Heart left ventricle (tissue), 13 donors: ENCODE measurements around the gene NBPF1.
"Not testable (repeated sequence)": the region's sequence is repeated elsewhere in the genome, so short reads cannot be mapped to it uniquely, and the experiment has no call there.

Experiments
- CTCF ChIP-seq, 12 donors: fragments of 200-600 bp; sonication (generic) in 4 of 12; IDR thresholded peaks; one replicate each; pipeline versions ENCODE4 v1.5.0 to v1.8.0; 2018 to 2022; ENCODE audit warnings: antibody characterized with exemption in 12 of 12, mild to moderate bottlenecking in 5 of 12
- POLR2A ChIP-seq, 2 donors: fragments of 450-650 bp; IDR thresholded peaks; one replicate each; pipeline ENCODE4 v1.6.1; 2017; ENCODE audit warnings: antibody characterized with exemption in 2 of 2, mild to moderate bottlenecking in 2 of 2, moderate library complexity in 2 of 2
- donor health status: ischemic (EF 13 %, LVEDD 7.1; RV severe dilation, severe dysfunction).
- donor health status: DM: no; HTN: yes; CAD: no.
- donor health status: DM: no; HTN: no; CAD: no.
- donor health status: ischemic (EF 25% LVEDD 6.9; RV normal size, moderate dysfunction).
- donor health status: ischemic (EF 25% LVEDD 5.7; RV mildly dilated, moderate dysfunction).
- donor health status: ischemic (EF 35%, LVEDD 5.7; RV mildly dilated, moderate dysfunction).
- donor health status: nonischemic (EF 11% LVEDD 7.7; RV severe dilation, severe dysfunction).
- donor health status: DM: yes; HTN: yes; CAD: no.
- donor health status: PGD.
- donor health status: ischemic (EF 29% LVEDD 5.4; RV normal size, mild dysfunction).
- donor health status: nonischemic (EF 23%, LVEDD 6.1; RV moderate dilation, normal function).

- TF ChIP-seq CTCF, POLR2A (IDR thresholded peaks at IDR 0.05): not testable (repeated sequence)
Measured at GRCh38 chr1:16547502-16548241, 65.7 kb downstream of the NBPF1 start.
